Suppressor macrophage treated with lipopolysaccharide for 1 hour (primary cell): Measurements from ENCODE around the gene MMP8.
"Not testable (repeated sequence)": the region's sequence is repeated elsewhere in the genome, so short reads cannot be mapped to it uniquely, and the experiment has no call there.

Source experiments
- DNase-seq, 3 donors: peaks; one replicate each; pipeline ENCODE4 v3.0.0-alpha.2; 2020 to 2022

The MMP8 gene

GRCh38 chr11:102724904-102725500, at the start of gene MMP8:
MMP8 (minus strand) TSS chr11:102724954; CDS start chr11:102724855, 99 bp downstream.
- DNase-seq = no peak

GRCh38 chr11:102773386-102773785, 48.6 kb upstream of the MMP8 start:
- no peak for DNase-seq

GRCh38 chr11:102771351-102771750, 46.6 kb upstream of the MMP8 start:
- peak in 2 of 3 donors; percentile 35 to 58 for DNase-seq

GRCh38 chr11:102770191-102770590, 45.4 kb upstream of the MMP8 start:
- DNase-seq = no peak

GRCh38 chr11:102767800-102768199, 43.0 kb upstream of the MMP8 start:
- DNase-seq = no peak

GRCh38 chr11:102763440-102763839, 38.7 kb upstream of the MMP8 start:
- no peak for DNase-seq

GRCh38 chr11:102762361-102762767, 37.6 kb upstream of the MMP8 start:
- peak in 2 of 3 donors; percentile 38 to 40 for DNase-seq

GRCh38 chr11:102761646-102762238, 37.0 kb upstream of the MMP8 start:
- DNase-seq = no peak

GRCh38 chr11:102760344-102761035, 35.7 kb upstream of the MMP8 start:
- DNase-seq = peak; percentile 79 to 98 (median 96)

- peak; percentile 88 to 99 (median 98) for DNase-seq
Measured at GRCh38 chr11:102757823-102758549, 33.2 kb upstream of the MMP8 start.

- DNase-seq = no peak
Measured at GRCh38 chr11:102753267-102753666, 28.5 kb upstream of the MMP8 start.

- DNase-seq = no peak
Measured at GRCh38 chr11:102751673-102752072, 26.9 kb upstream of the MMP8 start.

- peak; percentile 27 to 52 (median 37) for DNase-seq
Measured at GRCh38 chr11:102749101-102749722, 24.5 kb upstream of the MMP8 start.

GRCh38 chr11:102746746-102747578, 22.2 kb upstream of the MMP8 start:
- not testable (repeated sequence) for DNase-seq

- DNase-seq = no peak
Measured at GRCh38 chr11:102734650-102735049, 9.9 kb upstream of the MMP8 start.

GRCh38 chr11:102733232-102733875, 8.6 kb upstream of the MMP8 start:
- peak; percentile 83 to 91 (median 91) for DNase-seq

- not testable (repeated sequence) for DNase-seq
Measured at GRCh38 chr11:102730944-102731343, 6.2 kb upstream of the MMP8 start.

GRCh38 chr11:102729849-102730815, 5.4 kb upstream of the MMP8 start:
- DNase-seq = peak in 1 of 3 donors; percentile 20

GRCh38 chr11:102727890-102728289, 3.1 kb upstream of the MMP8 start:
- DNase-seq = peak; percentile 75 to 93 (median 93)

GRCh38 chr11:102722821-102723220, 1.9 kb downstream of the MMP8 start:
- peak; percentile 65 to 93 (median 93) for DNase-seq
